Transverse colon (tissue), 4 donors: ENCODE results near the gene CYP4F22.
"Not testable (repeated sequence)": the region's sequence is repeated elsewhere in the genome, so short reads cannot be mapped to it uniquely, and the experiment has no call there.

Source experiments
- CTCF ChIP-seq, 5 experiments: fragments of 200-600 bp in 3 of 5; fragments of 450-650 bp in 2 of 5; sonication (generic) in 3 of 5; IDR thresholded peaks; 1 replicate in 2 of 5; 2 replicates in 3 of 5; pipeline ENCODE4 v1.5.1; 2016 to 2017; ENCODE audit warnings: antibody characterized with exemption in 5 of 5, inconsistent platforms in 3 of 5, mild to moderate bottlenecking in 2 of 5, moderate library complexity in 1 of 5
- POLR2AphosphoS5 ChIP-seq, 3 donors: sonication (generic); formaldehyde crosslinking; IDR thresholded peaks; one replicate each; pipeline ENCODE4 v1.6.1; 2016; ENCODE audit warnings: antibody characterized with exemption in 3 of 3

DNA sequence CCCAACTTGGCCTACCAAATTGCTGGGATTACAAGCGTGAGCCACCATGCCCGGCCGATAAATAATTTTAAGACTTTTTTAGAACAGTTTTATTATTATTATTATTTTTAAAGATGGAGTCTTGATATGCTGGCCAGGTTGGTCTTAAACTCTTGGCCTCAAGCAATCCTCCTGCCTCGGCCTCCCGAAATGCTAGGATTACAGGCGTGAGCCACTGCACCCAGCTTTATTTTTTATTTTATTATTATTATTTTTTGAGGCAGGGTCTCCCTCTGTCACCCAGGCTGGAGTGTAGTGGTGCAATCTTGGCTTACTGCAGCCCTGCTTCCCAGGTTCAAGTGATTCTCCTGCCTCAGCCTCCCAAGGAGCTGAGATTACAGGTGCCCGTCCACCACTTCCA is 27.3 kb upstream of the CYP4F22 start:
- TF ChIP-seq POLR2AphosphoS5, CTCF (IDR thresholded peaks at IDR 0.05): not testable (repeated sequence)
